GM19023 (cell line): ENCODE measurements around the gene L3MBTL2.
"Not testable (repeated sequence)": the region's sequence is repeated elsewhere in the genome, so short reads cannot be mapped to it uniquely, and the experiment has no call there.

ENCODE experiments used
- ATAC-seq: cut with Tn5 transposase; IDR thresholded peaks from one replicate; pipeline ENCODE4 v1.9.1; 2021; ENCODE audit warnings: mild to moderate bottlenecking, moderate library complexity; ENCODE audit not compliant: unreplicated experiment

L3MBTL2 gene

DNA sequence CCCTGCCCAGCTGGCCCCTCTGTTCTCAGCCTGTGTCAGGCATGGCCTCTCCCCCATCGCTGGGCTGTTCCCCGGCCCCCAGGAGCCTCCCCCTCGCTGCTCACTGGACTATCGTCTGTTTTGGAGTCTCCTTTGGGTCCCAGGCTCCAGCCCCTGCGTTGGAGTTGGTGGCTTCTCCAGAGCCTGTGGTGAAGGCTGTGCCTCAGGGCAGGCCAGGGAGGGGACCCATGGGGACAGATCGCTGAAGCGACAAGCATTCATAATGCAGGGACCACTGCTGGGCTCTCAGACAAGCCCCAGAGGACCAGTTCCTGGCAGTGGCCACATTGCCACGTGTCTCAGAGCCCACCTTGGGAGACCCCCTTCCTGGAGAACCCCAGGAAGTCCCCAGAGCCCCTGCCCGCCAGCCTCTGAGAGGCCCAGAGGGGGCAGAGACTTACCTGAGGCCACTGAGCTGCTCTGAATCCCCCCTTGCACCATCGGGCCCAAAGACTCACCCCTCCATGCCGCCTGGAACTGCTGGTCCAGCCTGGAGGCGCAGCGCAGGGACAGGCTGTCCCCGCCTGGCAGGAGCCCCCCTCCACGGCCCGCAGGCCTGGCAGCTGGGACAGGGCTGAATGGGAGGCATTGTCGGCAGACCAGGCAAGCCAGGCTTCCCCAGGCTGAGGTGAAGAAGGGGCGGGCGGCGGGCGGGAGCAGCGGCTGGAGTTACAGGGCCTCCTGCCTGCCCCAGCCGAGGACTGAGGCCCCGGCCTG lies 35.4 kb downstream of the L3MBTL2 start, which contains the start of gene CHADL:
CHADL (minus strand) TSS at position 555 of the 756 bp plus-strand sequence; CDS start at position 505, 50 bp downstream.
- no peak for ATAC-seq

- ATAC-seq, result no peak
Measured at GRCh38 chr22:41241133-41241676, 36.1 kb downstream of the L3MBTL2 start.

GRCh38 chr22:41242396-41243117 lies 37.4 kb downstream of the L3MBTL2 start:
- no peak for ATAC-seq

- no peak for ATAC-seq
Measured at GRCh38 chr22:41243361-41243760, 38.2 kb downstream of the L3MBTL2 start.

DNA sequence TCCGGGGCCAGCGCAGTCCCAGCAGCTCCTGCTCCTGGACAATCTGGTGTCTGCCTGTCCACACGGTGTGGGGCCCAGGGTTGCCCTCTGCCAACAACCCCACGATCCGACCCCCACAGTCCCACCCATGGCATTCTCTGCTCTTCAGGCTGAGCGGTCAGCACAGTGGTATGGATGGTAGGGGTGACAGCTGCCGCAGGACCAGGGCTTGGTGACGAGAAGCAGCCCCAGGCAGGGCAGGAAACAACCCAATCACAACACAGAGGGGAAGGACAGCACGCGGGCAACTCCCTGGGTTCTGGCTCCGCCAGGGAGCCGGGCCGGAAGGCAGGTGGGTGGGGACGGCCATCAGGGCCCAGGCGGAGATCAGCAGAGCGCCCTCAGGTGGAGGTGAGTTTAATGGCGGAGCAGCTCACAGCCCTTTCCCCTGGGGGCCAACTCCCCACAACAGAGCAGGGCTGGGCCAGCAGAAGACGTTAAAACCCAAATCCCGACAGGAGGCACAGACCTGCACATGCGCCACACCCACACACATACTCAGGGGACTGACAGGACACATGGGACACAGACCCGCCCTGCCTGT lies 40.9 kb downstream of the L3MBTL2 start:
- no peak for ATAC-seq

GRCh38 chr22:41247703-41248102 lies 42.6 kb downstream of the L3MBTL2 start:
- no peak for ATAC-seq

DNA sequence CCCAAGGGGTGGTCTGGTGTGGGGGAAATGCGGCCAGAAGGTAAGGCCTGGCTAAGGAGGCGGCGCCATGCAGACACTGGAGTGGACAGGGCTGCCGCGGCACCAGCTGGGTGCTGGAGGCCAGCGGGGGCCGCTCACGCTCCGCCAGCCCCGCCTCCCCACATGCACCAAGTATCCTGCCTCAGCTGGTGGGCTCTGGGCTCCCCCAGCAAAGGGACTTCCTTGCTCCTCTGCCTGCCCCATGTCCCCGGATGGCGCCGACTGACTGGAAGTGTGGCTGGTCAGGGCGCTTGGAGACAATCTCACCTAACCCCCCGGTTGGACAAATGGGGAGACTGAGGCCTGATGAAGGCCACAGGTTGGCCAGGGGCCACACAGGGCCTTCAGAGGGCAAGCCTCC lies 43.2 kb downstream of the L3MBTL2 start:
- no peak for ATAC-seq

DNA sequence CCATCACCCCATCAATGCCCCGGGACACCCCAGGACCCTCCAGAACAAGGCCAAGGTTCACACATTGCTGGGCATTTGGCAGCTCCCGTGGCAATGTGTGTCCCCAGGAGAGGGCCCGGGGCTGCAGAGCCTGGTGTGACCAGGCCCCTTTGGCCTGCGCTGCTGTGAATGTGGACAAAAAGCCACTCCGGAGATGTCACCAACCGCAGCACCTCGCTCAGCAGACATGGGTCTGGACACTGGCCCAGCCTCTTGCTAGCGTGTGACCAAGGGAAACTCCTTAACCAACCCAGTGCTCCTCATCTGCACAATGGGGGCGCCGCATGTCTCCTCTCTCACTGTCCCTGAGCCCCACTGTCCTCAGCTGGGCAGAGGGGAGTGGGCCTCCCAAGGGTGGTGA lies 43.6 kb downstream of the L3MBTL2 start:
- no peak for ATAC-seq

GRCh38 chr22:41249442-41249841 lies 44.3 kb downstream of the L3MBTL2 start:
- ATAC-seq, result no peak

DNA sequence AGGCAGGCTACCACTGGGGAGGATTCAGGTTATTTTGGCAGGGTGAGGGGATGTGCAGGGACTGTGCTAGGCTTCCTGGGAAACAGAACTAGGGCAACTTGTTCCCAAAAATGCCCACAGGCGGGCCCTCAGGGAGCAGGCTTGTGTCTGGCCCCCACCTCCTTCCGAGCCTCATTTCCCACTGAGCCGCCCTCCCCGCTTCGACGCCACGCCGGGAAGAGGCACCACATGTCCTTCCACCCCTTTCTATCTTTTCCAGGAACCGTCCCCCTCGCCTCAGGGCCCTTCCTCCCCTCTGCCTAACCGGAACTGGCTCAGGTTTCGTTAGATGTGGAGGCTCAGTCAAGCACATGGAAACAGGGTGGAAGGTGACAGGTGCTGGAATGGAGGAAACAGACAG lies 45.0 kb downstream of the L3MBTL2 start:
- no peak for ATAC-seq

DNA sequence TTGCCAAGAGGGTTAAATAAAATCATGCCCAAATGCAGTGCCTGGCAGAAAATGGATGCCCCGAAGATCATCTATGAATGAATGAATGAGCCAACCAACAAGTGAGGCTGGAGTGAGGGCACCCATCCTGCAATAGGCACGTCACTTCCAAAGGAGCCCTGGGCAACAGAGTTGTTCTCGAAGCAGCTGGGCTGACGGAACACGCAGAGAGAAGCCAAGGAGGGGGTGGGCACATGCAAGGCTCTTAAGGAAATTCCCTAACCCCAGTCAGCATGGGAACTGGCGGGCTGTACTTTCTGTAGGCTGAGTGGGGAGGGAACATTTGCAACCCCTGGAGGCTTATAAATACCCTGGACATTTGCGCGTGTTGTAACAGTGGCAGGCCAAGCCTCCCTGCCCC lies 47.3 kb downstream of the L3MBTL2 start:
- no peak for ATAC-seq

DNA sequence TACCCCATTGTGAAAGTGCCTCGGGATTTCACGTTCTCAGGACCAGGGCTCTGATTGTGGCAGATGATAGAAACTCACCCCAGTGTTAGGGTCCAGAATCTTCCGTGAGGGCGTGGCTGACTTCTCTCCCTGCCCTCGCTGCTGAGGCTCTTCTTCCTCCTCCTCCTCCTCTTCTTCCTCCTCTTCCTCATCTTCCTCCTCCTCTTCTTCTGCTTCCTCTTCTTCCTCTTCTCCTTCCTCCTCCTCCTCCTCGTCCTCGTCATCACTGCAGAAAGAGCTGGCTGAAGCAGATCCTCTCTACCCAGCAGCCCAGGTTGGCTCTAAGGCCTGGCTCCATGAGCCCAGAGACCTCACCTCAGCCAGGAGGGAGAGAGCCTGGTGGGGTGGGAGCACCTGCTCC lies 49.1 kb downstream of the L3MBTL2 start:
- ATAC-seq, result no peak

DNA sequence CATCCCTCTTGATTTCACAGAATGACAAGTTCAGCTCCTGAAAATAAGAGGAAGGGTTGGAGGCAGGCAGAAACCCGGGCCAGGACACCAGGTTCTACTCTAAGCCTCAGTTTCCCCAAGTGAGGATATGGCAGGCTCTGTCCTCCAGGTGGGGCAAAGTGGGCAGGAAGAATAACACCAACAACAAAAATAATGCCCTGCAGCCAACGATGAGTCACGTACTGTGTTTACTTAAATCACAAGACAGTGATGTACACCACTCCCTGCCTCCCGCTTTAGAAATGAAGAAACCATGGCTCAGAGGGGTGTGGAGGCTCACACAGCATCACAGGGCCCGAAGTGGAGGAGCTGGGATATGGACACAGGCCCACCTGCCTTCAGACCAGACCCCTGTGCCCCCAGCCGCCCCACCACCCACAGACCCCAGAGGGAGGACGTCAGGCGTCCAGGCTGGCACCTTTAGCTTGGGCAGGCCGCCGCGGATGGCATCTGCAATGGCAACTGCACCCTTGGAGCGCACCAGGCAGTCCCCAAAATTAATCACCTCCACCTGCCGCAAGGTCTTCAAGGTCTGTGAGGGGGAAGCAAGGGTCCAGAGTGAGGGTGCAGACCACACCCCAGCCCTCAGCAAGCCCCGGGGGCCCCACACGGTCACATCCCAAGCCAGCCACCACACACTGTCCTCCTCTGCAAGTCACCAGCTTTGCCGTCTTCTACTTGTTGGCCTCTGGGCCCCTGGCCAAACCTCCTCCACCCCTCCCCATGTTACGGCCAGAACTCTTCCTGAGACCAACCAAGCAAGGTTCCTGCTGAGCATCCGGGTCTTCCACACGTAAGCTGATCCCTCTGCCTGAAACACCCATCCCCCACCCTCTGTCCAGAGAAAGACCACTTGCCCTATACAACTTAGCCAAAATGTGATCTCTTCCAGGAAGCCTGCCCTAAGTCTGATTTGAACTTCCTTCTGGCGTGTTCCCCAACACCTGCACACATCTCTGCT lies 51.4 kb downstream of the L3MBTL2 start:
- ATAC-seq, result no peak

GRCh38 chr22:41257696-41258095 lies 52.6 kb downstream of the L3MBTL2 start:
- ATAC-seq, result no peak

DNA sequence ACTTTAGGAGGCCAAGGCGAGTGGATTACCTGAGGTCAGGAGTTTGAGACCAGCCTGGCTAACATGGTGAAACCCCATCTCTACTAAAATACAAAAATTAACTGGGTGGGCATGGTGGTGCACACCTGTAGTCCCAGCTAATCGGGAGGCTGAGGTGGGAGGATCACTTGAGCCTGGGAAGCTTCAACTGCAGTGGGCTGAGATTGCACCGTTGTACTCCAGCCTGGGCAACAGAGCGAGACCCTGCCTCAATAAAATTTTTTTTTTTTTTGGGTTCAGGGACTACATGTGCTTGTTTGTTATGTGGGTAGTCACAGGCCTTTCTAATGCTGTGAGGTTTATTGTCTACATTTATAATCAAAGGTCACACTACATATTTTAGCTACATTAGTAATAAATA lies 54.6 kb downstream of the L3MBTL2 start:
- not testable (repeated sequence) for ATAC-seq

- ATAC-seq, result no peak
Measured at GRCh38 chr22:41260871-41261270, 55.8 kb downstream of the L3MBTL2 start.

DNA sequence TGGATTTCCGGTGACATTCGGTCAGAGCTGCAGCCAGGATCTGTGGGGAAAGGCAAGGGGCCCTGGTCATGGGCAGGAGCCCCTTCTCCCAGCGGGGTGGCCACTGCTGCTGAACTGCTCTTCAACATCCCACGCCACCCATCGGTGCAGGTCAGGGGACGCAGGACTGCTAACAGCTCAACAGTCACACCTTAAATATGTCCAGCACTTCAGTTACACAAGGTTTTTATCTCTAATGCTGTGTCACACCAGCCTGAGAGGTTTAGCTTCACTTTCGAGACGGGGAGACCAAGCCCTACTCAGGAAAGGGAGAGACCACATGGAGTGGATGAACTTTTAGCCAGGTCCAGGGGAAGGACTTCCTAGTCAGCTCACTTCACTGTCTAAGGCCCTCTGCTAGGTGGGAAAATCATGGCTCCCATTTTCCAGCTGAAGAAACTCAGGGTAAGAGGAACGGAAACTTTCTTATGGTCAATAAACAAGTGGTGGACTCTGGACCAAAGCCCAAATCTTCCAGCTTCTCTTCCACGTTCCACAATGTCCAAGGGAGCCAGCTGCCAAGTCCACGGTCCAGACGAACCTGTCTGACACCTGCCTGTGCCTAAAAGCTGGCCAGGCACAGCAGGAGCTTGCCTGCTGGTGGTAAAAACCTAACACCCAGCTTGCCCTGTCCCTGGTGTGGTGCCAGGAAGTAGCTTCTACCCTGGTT lies 56.6 kb downstream of the L3MBTL2 start:
- no peak for ATAC-seq

DNA sequence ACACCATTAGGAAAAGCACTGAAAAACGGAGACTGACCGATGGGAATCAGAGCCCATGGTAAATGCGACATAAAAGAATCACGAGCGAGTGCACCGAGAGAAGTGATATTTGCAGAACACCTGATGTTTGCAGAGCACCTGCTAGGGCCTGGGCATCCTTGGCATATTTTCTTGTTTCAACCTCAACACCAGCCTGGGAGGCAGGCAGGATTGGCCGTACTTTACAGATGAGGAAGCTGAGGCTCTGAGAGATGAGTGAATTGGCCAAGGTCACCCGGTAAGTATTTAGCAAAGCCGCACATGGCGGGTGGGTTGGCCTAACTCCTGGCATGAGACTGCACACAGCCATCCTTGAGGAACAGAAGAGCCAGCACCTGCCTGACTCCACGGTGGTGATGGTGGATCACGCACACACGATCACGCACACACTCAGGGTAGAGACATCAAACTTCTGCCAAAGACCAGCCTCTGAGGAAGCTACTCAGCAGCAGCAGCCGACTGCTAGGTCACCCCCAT lies 57.2 kb downstream of the L3MBTL2 start:
- ATAC-seq, result no peak

DNA sequence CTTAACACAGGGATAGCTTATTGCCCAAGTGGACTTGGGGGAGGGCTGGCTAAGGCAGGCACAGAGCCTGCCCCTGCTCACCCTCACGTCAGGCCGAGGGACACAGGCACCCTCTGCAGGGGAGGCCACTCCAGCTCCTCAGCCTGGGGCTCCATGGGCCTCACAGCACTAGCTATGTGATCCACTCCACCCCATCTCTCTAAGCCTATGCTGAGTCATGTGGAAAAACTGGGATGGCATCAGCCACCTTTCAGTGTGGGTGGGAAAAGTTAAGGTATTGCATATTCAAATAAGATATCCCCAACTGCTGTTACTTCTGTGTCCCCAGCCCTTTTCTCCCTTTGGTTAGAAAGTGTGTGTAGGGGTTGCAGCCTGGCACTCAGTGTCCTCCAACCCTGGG lies 58.6 kb downstream of the L3MBTL2 start:
- no peak for ATAC-seq
